T-helper 1 cell (primary cell): ENCODE measurements around the gene FOXF1.

ENCODE experiments used
- DNase-seq, 5 donors: peaks; one replicate each; pipeline ENCODE4 v3.0.0-alpha.2; 2012 to 2020

FOXF1 gene

GRCh38 chr16:86517652-86518258, 7.4 kb downstream of the FOXF1 start:
- DNase-seq = no peak

GRCh38 chr16:86519007-86519648, 8.8 kb downstream of the FOXF1 start:
- DNase-seq = no peak

GRCh38 chr16:86519649-86520316, 9.5 kb downstream of the FOXF1 start:
- DNase-seq = peak in 3 of 5 donors; percentile 27 to 39 (median 36)

- DNase-seq = no peak
Measured at GRCh38 chr16:86520317-86521210, 10.2 kb downstream of the FOXF1 start.

DNA sequence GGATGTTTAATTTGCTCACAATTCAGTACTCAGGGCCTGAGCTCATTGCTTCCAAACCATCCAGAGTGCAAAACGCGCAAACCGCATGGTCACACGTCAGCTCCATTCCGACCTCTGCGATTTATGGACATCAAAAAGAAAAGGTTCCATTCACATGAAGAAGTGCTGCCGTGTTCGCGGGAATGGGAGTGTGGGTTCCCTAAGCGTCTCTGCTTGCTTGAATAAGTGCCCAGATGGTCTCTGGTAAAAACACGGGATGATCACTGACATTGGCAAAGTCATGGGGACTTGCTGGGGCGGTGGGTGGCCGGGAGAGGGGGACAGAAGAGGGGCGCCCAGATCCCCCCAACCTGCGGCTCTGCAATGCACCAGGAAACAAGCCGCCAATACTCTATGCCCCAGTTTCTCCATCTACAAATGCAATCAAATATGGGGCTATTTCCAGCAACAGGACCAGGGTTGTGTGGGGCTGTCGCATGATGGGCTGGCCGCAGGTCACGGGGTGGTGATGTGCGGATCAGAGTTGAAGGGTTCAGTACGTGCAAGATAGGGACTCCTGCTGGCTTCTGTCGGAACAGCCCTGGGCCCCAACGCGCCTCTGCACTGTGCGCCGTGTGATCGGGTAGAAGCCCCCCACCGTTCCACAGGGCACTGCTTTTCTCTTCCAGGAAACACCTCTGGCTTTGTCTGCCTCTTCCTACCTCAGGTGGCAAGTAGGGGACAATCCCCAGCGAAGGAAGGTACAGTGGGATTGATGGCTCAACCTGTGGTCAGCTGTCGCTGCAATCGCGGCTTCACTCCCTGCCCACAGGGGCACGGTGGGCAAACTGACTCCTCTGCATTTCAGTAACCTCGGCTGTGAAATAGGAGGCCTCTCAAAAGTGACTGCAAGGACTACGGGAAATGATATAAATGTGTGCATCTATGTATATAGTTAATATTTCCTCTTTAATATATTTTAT, 11.2 kb downstream of the FOXF1 start:
- DNase-seq = no peak

GRCh38 chr16:86522634-86523033, 12.3 kb downstream of the FOXF1 start:
- no peak for DNase-seq

GRCh38 chr16:86523166-86523740, 12.9 kb downstream of the FOXF1 start:
- DNase-seq = no peak

DNA sequence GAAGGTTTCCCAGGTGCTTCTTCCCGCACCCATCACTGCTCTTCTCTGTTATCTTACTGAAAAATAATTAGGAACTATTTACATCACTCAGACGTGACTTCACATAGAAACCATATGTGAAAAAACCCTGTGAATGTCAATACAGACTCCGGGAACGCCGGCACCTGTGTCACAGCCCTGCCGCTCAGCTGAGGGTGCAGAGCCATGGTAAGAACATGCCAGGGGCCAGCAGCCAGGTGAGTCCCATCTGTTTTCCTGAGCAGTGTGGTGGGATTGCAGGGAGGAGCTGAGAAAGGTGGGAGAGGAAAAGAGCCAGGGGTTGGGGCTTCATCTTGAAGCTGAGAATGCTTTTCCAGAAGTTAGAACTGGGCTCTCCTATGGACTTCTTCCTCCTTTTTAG, 13.7 kb downstream of the FOXF1 start:
- no peak for DNase-seq

- no peak for DNase-seq
Measured at GRCh38 chr16:86525696-86526095, 15.4 kb downstream of the FOXF1 start.

GRCh38 chr16:86527366-86527765, 17.0 kb downstream of the FOXF1 start:
- DNase-seq = no peak

GRCh38 chr16:86528061-86528929, 18.0 kb downstream of the FOXF1 start:
- no peak for DNase-seq

DNA sequence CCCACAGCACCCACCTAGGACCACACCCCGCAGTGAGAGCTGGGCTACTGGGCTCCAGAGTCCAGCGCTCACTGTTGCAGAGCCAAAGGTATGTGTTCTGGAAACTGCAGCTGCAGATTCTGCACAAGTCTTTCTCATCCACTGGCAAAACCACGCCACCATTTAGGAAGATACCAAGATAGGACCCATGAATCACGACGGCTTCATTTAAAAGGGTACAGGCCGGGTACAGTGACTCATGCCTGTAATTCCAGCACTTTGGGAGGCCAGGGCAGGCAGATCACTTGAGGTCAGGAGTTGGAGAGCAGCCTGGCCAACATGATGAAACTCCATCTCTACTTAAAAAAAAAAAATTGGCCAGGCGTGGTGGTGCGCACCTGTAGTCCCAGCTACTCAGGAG, 18.8 kb downstream of the FOXF1 start:
- no peak for DNase-seq

GRCh38 chr16:86530251-86531190, 20.2 kb downstream of the FOXF1 start:
- DNase-seq = no peak

GRCh38 chr16:86531191-86531545, 20.8 kb downstream of the FOXF1 start:
- no peak for DNase-seq

GRCh38 chr16:86531641-86532525, 21.6 kb downstream of the FOXF1 start:
- no peak for DNase-seq

DNA sequence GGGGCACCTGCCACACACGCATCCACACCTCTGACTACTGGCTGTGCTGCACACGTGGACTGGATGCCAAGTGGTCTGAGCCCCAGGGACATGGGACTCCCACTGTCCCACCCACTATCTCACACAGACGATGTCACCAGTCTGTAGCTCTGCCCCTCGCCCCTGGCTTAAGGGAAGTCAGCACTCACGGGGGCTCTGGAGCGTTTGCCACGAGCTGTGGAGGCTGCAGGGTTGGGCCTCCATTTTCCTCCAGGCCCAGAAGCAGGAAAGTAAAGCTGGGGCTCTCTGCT, 22.1 kb downstream of the FOXF1 start:
- DNase-seq = no peak

- DNase-seq = no peak
Measured at GRCh38 chr16:86533076-86533475, 22.7 kb downstream of the FOXF1 start.

DNA sequence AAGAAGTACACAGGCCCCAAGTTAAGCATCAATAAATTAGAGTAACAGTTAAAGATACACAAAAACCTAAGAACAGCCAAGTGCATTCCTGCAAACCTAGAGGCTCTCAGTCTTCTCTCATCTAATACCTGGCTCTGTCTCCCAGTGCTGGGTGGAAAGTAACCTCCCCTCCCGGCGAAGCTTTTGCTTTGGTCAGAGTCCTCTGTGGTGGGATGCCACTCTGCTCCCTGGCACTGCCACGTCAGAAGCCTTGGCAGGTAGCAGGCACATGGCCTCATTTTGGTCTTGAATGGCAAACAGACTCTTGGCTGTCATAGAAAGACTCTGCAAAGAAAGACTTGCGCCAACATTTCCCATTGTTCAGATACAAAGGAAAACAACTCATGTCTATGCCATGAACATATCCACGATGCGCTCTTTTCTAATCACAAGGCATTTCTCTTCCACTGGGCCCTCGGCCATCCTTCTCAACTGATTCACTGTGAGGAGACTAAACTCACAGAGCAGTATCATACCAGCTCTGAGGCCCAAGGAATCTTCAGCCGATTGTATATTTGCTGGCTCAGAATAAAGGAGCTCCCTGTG, 23.5 kb downstream of the FOXF1 start:
- no peak for DNase-seq
